GM23338 (cell line): ENCODE results near the gene CHD9. TPM values are rescaled to one million over a fixed set of nuclear protein-coding genes. Genes with fewer than 3 reads are reported as not detected.

Experiments used
- ATAC-seq: fragments of 200-7000 bp; cut with Tn5 transposase; 3 replicates; pipeline ENCODE4 v1.9.1; 2020
- DNase-seq: peaks from one replicate; pipeline ENCODE4 v3.0.0-alpha.2; 2015; ENCODE audit warnings: low spot score
- H2AFZ ChIP-seq: fragments of 200-600 bp; sonication (generic); 2 replicates; pipeline ENCODE4 v1.8.0; 2016; ENCODE audit warnings: antibody characterized with exemption, mild to moderate bottlenecking, moderate library complexity
- H3F3A ChIP-seq: fragments of 200-600 bp; sonication (generic); replicated peaks from 2 replicates; pipeline ENCODE4 v1.8.0; 2017; ENCODE audit warnings: antibody characterized with exemption, mixed run types, low read depth
- H3K27ac ChIP-seq: fragments of 200-600 bp; sonication (generic); 2 replicates; pipeline ENCODE4 v1.6.1; 2016; ENCODE audit warnings: low read depth
- H3K27me3 ChIP-seq: fragments of 200-600 bp; sonication (generic); 2 replicates; pipeline ENCODE4 v1.8.0; 2016; ENCODE audit warnings: mild to moderate bottlenecking, mixed run types, moderate library complexity; ENCODE audit not compliant: insufficient read depth
- H3K36me3 ChIP-seq: fragments of 200-600 bp; sonication (generic); 2 replicates; pipeline ENCODE4 v1.8.0; 2016; ENCODE audit warnings: mild to moderate bottlenecking; ENCODE audit not compliant: insufficient read depth
- H3K4me1 ChIP-seq: fragments of 200-600 bp; sonication (generic); 2 replicates; pipeline ENCODE4 v1.8.0; 2016; ENCODE audit warnings: mild to moderate bottlenecking, moderate library complexity; ENCODE audit not compliant: insufficient read depth
- H3K4me2 ChIP-seq: fragments of 200-600 bp; sonication (generic); 2 replicates; pipeline ENCODE4 v1.7.1; 2017; ENCODE audit warnings: mixed run types
- H3K4me3 ChIP-seq: fragments of 200-600 bp; sonication (generic); 2 replicates; pipeline ENCODE4 v1.6.1; 2016; ENCODE audit warnings: mixed run types
- H3K79me2 ChIP-seq: fragments of 200-600 bp; sonication (generic); replicated peaks from 2 replicates; pipeline ENCODE4 v1.8.0; 2017; ENCODE audit warnings: mild to moderate bottlenecking; ENCODE audit not compliant: insufficient read depth
- H3K9me2 ChIP-seq: fragments of 200-600 bp; sonication (generic); 2 replicates; pipeline ENCODE4 v1.8.0; 2017; ENCODE audit not compliant: insufficient read depth
- H4K20me1 ChIP-seq: fragments of 200-600 bp; sonication (generic); replicated peaks from 2 replicates; pipeline ENCODE4 v1.8.0; 2017; ENCODE audit warnings: mild to moderate bottlenecking; ENCODE audit not compliant: insufficient read depth
- H3K27ac Mint-ChIP-seq: 2 replicates; pipeline ENCODE4 v1.8.0; 2020; ENCODE audit warnings: inconsistent platforms, mild to moderate bottlenecking, moderate library complexity, mixed read lengths
- H3K27me3 Mint-ChIP-seq: 3 replicates; pipeline ENCODE4 v1.8.0; 2022; ENCODE audit warnings: low read depth, mild to moderate bottlenecking, moderate library complexity, mixed read lengths, inconsistent platforms; ENCODE audit not compliant: insufficient read depth, poor library complexity
- H3K36me3 Mint-ChIP-seq: 3 replicates; pipeline ENCODE4 v1.8.0; 2021; ENCODE audit warnings: low read depth, mild to moderate bottlenecking, inconsistent platforms, moderate library complexity, mixed read lengths
- H3K4me1 Mint-ChIP-seq: 3 replicates; pipeline ENCODE4 v1.8.0; 2020; ENCODE audit warnings: mild to moderate bottlenecking, inconsistent platforms, mixed read lengths
- H3K4me3 Mint-ChIP-seq: 3 replicates; pipeline ENCODE4 v1.8.0; 2021; ENCODE audit warnings: moderate library complexity, mild to moderate bottlenecking, inconsistent platforms, mixed read lengths
- H3K9me3 Mint-ChIP-seq: 3 replicates; pipeline ENCODE4 v1.8.0; 2020; ENCODE audit warnings: moderate library complexity, mild to moderate bottlenecking, inconsistent platforms, mixed read lengths
- CREB1 ChIP-seq: fragments of 250-450 bp; sonication (Bioruptor Pico); IDR thresholded peaks from 2 replicates; pipeline ENCODE4 v1.5.0; 2020; ENCODE audit warnings: low read depth, mild to moderate bottlenecking, moderate library complexity
- CTCF ChIP-seq, 2 experiments: fragments of 200-600 bp in 1 of 2; sonication (generic) in 1 of 2; conservative IDR thresholded peaks; 2 replicates each; pipeline versions ENCODE4 v1.5.1 to v1.6.1; 2016 to 2017; ENCODE audit warnings: antibody characterized with exemption in 2 of 2, low read depth in 2 of 2, mild to moderate bottlenecking in 2 of 2, moderate library complexity in 1 of 2
- EZH2 ChIP-seq: fragments of 200-600 bp; sonication (generic); IDR thresholded peaks from one replicate; pipeline ENCODE4 v1.8.0; 2017; ENCODE audit warnings: antibody characterized with exemption, mild to moderate bottlenecking, low read depth; ENCODE audit not compliant: unreplicated experiment
- EZH2phosphoT487 ChIP-seq: fragments of 200-600 bp; sonication (generic); IDR thresholded peaks from one replicate; pipeline ENCODE4 v1.8.1; 2018; ENCODE audit warnings: antibody characterized with exemption; ENCODE audit not compliant: unreplicated experiment
- JUNB ChIP-seq: IDR thresholded peaks from one replicate; pipeline ENCODE4 v1.6.1; 2016; ENCODE audit warnings: antibody characterized with exemption; ENCODE audit not compliant: unreplicated experiment
- POLR2AphosphoS5 ChIP-seq: IDR thresholded peaks from 2 replicates; pipeline ENCODE4 v1.6.1; 2016; ENCODE audit warnings: antibody characterized with exemption, low read depth
- REST ChIP-seq: IDR thresholded peaks from one replicate; pipeline ENCODE4 v1.6.1; 2018; ENCODE audit warnings: antibody characterized with exemption; ENCODE audit not compliant: unreplicated experiment
- ZNF114 ChIP-seq: fragments of 250-450 bp; sonication (Bioruptor Pico); IDR thresholded peaks from 2 replicates; pipeline ENCODE4 v1.5.0; 2020; ENCODE audit warnings: mild to moderate bottlenecking, moderate library complexity
- ZNF331 ChIP-seq: fragments of 250-450 bp; sonication (Bioruptor Pico); IDR thresholded peaks from 2 replicates; pipeline ENCODE4 v1.5.0; 2020; ENCODE audit warnings: low read depth, mild to moderate bottlenecking, moderate library complexity
- polyA plus RNA-seq: library from polyadenylated mRNA; unstranded; fragments of >200 nt; fragmentation: Nextera tagmentation; extraction: Ambion mirVana; gene quantifications from 2 replicates; pipeline ENCODE4 v1.2.1, GENCODE V29; 2016
- total RNA-seq: library from RNA; depleted of rRNA; stranded (reverse); fragments of >200 nt; shearing (Covaris generic); gene quantifications from 2 replicates; pipeline ENCODE4 v1.2.3, GENCODE V29; 2014

The CHD9 gene
- total and polyA plus RNA-seq, 2 experiments from 2014 or later, result 18.8 to 46.6 TPM

GRCh38 chr16:53059672-53060071, 4.9 kb downstream of the CHD9 start:
- DNase-seq, result no peak
- ATAC-seq, result no peak
- Histone ChIP-seq H3K4me1 (peaks cover 15% of the 10 kb centered on the region), H3K27ac (no peak overlapping the region), H4K20me1 (no peaks in the 10 kb centered on the region; the same call in 1 of the 2 replicates), H2AFZ (no peak overlapping the region), H3K36me3 (no peaks in the 10 kb centered on the region), H3F3A (no peaks in the 10 kb centered on the region; the same call in 1 of the 2 replicates), H3K9me2 (no peaks in the 10 kb centered on the region), H3K27me3 (no peaks in the 10 kb centered on the region), H3K4me2 (no peak overlapping the region), H3K4me3 (no peak overlapping the region), H3K79me2 (peaks cover 74% of the 10 kb centered on the region)
- H3K4me1 Mint-ChIP-seq, result peaks cover 19% of the 10 kb centered on the region
- no peaks in the 10 kb centered on the region for H3K27me3 Mint-ChIP-seq
- H3K4me3 Mint-ChIP-seq, result no peak overlapping the region
- H3K9me3 Mint-ChIP-seq, result no peaks in the 10 kb centered on the region
- TF ChIP-seq CREB1 (no peak), POLR2AphosphoS5 (no peak), JUNB (no peak), ZNF114 (no peak), REST (no peak)
- H3K27ac Mint-ChIP-seq, result no peak overlapping the region
- no peaks in the 10 kb centered on the region; the same call in 2 of the 3 replicates for H3K36me3 Mint-ChIP-seq

GRCh38 chr16:53061256-53061655, 6.5 kb downstream of the CHD9 start:
- H3K36me3 Mint-ChIP-seq, result no peaks in the 10 kb centered on the region; the same call in 2 of the 3 replicates
- no peak overlapping the region for H3K27ac ChIP-seq
- no peaks in the 10 kb centered on the region for H3F3A ChIP-seq
- H3K27me3 Mint-ChIP-seq, result no peaks in the 10 kb centered on the region
- no peaks in the 10 kb centered on the region; the same call in 1 of the 2 replicates for H4K20me1 ChIP-seq
- H3K36me3 ChIP-seq, result no peaks in the 10 kb centered on the region
- no peak overlapping the region for H3K27ac Mint-ChIP-seq
- no peak for DNase-seq
- H3K9me2 ChIP-seq, result no peaks in the 10 kb centered on the region
- TF ChIP-seq EZH2phosphoT487, result no peak
- TF ChIP-seq CTCF (conservative IDR thresholded peaks at IDR 0.05; ENCODE audit: low read depth in 2 of 2), result no peak
- TF ChIP-seq ZNF114, result no peak
- no peak for TF ChIP-seq ZNF331 (CRISPR knock-in tag)
- no peak for TF ChIP-seq POLR2AphosphoS5
- no peak for TF ChIP-seq EZH2
- H3K9me3 Mint-ChIP-seq, result no peaks in the 10 kb centered on the region
- H2AFZ ChIP-seq, result no peak overlapping the region
- no peak overlapping the region for H3K4me2 ChIP-seq
- H3K4me3 ChIP-seq, result no peak overlapping the region
- H3K4me3 Mint-ChIP-seq, result no peak overlapping the region
- peaks cover 18% of the 10 kb centered on the region for H3K4me1 Mint-ChIP-seq
- peaks cover 8% of the 10 kb centered on the region for H3K4me1 ChIP-seq
- ATAC-seq, result no peak
- H3K27me3 ChIP-seq, result no peaks in the 10 kb centered on the region
- H3K79me2 ChIP-seq, result peaks cover 81% of the 10 kb centered on the region
